ENCODE data around the gene PUS1.

DNA sequence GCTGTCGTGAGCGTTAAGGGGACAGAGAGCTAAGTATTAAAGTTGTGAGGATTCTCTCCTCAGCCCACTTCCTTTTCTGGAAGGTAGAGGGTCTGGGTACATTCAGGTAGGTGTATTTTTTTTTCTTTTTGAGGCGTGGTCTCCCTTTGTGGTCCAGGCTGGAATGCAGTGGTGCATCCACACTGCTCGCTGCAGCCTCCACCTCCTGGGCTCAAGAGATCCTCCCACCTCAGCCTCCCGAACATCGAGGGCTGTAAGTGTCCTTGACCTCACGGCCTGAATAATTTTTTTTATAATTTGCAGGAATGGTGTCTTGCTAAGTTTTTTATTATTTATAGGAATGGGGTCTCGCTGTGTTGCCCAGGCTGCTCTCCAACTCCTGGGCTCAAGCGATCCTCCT lies 1.4 kb downstream of the PUS1 start:
- TF ChIP-seq, protein P1, sequence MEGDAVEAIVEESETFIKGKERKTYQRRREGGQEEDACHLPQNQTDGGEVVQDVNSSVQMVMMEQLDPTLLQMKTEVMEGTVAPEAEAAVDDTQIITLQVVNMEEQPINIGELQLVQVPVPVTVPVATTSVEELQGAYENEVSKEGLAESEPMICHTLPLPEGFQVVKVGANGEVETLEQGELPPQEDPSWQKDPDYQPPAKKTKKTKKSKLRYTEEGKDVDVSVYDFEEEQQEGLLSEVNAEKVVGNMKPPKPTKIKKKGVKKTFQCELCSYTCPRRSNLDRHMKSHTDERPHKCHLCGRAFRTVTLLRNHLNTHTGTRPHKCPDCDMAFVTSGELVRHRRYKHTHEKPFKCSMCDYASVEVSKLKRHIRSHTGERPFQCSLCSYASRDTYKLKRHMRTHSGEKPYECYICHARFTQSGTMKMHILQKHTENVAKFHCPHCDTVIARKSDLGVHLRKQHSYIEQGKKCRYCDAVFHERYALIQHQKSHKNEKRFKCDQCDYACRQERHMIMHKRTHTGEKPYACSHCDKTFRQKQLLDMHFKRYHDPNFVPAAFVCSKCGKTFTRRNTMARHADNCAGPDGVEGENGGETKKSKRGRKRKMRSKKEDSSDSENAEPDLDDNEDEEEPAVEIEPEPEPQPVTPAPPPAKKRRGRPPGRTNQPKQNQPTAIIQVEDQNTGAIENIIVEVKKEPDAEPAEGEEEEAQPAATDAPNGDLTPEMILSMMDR (IDR thresholded peaks at IDR 0.05): no peak
- no peak for TF ChIP-seq POLR2A (IDR thresholded peaks at IDR 0.05)
